Activated CD8-positive, alpha-beta memory T cell treated with anti-CD3 and anti-CD28 coated beads, Interleukin-2, amount 50 U/mL, for 1 hour (primary cell): ENCODE results near the gene AAGAB.

ENCODE experiments used
- DNase-seq: peaks from one replicate; pipeline ENCODE4 v3.0.0-alpha.2; 2020; ENCODE audit errors: extremely low read depth

AAGAB gene

DNA sequence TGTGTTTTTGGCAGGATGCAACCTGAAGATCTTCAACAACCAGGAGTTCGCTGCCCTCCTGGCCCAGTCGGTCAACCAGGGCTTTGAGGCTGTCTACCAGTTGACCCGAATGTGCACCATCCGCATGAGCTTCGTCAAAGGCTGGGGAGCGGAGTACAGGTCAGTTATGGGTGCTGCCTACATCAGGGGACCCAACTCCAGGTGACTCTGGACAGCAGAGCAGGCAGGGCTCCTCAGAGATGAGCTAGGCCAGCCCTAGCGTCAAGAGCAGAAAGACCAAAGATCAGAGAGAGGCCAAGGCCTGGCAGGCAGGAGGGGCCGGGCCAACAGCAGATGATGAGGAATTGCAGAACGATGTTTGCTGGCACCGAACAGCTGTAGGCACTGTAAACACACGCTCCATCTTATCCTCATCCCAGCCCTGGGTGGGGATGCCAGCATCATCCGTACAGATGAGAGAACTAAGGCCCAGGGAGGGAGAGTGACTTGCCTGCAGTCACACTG lies 67.1 kb downstream of the AAGAB start:
- DNase-seq, result no peak

- no peak for DNase-seq
These were observed 67.8 kb downstream of the AAGAB start for GRCh38 chr15:67186688-67187087.

DNA sequence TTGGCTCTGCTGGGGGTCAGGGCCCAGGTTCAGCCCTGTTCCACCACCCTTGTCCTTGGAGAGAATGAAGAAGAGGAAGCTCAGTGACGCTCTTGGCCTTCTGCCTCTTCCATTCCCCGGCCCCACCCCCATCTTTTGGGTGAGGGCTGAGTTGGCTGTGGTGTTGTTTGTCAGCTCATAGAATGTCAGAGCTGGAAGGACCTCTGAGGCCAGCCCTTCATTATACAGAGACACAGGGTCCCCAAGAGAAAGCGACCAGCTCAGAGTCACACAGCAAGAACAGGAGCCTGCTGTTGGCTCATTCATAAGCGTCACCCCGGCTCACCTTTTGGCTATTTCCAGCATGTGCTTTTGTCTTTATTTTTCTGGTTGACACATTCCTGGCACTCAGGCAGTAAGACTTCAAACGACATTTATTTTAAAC lies 68.2 kb downstream of the AAGAB start:
- DNase-seq, result no peak

- no peak for DNase-seq
These were observed 68.7 kb downstream of the AAGAB start for GRCh38 chr15:67185621-67186225.

DNA sequence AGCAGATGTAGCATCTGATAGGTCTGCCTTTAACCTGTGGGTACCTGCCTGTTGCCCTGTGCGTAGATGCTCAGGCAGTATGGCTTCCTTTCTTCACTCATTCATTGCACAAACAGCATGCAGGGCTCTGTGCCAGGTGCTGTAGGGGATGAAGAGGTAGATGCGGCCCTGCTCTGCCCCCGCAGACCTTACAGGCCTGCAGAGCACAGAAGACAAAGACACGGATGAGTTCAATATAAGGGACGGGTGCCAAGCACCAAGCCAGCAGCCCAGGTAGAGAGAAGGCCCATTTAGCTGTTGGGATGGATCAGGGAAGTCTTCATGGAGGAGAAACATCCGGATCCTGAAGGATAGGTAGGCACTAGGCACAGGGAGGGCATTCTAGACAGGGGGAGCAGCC lies 69.4 kb downstream of the AAGAB start:
- DNase-seq, result no peak

DNA sequence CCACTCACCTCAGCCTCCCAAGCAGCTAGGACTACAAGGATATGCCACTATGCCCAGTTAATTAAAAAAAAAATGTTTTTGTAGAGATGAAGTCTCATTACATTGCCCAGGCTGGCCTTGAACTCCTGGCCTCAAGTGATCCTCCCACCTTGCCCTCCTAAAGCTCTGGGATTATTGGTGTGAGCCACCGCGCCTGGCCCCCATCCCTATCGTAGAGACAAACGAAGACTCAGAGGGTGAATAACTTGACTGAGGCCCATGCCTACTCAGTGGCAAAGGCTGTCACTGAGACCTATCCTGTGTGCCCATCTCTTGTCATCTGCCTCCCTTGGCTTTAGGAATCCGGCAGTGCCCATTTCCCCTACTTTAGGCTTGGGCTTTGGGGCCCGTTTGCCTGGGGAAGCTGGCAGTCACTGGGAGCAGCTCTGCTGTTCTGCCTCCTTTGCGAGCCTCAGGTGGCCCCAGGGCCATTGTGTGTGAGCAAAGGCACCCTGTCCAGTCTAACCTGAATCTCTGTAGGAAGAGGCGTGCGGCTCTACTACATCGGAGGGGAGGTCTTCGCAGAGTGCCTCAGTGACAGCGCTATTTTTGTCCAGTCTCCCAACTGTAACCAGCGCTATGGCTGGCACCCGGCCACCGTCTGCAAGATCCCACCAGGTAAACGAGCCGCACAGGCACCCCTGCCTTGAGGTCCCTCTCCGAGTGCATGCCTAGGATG lies 70.1 kb downstream of the AAGAB start:
- no peak for DNase-seq

DNA sequence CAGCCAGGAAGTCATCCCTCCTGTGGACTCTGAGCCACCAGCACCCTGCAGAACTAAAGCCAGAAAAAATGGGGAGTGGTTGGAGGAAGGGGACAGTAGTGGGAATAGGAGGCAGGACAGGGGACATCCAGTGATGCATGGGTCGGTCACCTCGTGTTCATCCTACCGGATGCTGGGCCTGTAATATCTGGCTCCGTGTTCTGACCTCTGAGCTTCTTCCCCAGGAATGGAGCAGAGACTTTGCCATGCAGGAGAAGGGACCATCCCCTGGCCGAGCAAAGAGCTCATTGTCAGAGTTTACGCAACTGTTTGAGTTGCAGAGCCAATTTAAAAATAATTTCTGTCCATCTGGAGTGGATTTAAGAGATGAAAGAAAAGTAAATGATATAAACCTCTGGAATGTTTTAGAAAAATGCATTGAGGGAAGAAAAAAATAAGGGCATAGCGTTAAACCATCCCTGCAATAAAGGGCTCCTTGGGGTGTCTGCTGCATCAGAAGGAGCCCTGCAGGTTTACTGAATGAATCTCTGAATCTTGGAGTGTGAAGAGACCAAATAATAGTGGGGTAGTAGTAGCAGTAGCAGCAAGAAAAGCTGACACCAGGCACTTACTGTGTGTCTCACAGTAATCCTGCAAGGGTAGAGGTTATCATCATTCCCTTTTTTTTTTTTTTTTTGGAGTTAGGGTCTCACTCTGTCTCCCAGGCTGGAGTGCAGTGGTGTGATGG lies 70.9 kb downstream of the AAGAB start:
- DNase-seq, result no peak

DNA sequence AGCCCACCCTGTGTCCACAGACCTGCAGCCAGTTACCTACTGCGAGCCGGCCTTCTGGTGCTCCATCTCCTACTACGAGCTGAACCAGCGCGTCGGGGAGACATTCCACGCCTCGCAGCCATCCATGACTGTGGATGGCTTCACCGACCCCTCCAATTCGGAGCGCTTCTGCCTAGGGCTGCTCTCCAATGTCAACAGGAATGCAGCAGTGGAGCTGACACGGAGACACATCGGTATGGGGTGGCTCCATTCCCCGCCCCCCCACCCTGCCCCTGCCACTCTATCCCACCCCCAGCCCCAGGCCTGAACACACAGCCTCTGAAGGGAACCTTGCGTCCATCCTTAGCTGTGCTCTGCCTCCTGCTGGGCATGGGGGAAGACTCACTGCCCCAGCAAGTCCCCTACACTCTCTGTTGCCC lies 73.2 kb downstream of the AAGAB start:
- DNase-seq, result no peak

- no peak for DNase-seq
These were observed 73.8 kb downstream of the AAGAB start for GRCh38 chr15:67180514-67181191.

DNA sequence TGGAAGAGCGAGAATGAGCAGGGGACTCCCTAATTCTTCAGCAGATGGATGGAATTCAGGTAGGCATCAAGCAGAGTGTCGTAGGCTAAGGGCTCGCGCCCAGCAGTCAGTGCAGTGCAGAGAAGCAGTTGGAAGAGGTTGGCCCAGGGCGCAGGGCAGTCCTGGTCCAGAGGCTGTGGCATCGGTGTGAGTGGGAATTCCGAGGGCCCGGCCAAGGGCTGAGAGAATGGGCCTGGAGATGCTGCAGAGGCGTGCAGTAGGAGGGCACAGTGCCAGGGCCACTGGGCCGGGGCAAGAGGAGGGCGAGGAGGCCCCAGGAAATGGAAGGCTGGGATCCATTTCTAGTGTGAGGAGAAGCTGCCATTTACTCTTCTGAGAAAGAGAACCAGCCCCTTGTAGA lies 74.4 kb downstream of the AAGAB start:
- DNase-seq, result no peak

- no peak for DNase-seq
These were observed 75.0 kb downstream of the AAGAB start for GRCh38 chr15:67179411-67179995.

DNA sequence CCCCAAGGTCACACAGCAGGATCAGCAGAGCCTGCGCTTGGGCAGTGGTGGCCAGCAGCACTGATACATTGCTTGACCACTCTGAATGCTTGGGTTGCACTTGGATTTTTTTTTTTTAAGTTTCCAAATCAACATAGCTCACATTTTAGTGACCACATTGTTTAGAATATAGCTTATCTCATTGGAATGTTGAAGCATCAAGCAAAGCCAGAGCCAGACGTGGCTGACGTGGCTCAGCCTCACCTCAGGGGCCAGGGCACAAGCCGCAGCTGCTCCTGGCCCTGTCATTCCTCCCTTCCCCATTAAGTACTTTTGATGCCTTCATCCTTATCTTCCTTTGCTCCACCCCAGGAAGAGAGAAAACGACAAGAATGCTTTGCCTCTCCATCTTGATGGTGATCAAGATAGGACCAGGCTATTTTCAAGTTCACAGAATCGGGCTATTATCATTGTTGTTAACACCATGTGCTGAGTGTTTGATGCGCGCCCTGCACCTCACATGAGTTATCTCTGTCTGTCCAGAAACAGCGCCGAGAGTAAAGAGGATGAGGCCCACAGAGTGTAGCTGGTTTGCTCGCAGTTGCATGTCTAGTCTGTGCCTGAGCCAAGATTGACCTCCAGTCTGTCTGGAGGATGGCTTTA lies 75.8 kb downstream of the AAGAB start:
- no peak for DNase-seq

- no peak for DNase-seq
These were observed 76.7 kb downstream of the AAGAB start for GRCh38 chr15:67177752-67178151.

- DNase-seq, result no peak
These were observed 78.1 kb downstream of the AAGAB start for GRCh38 chr15:67176195-67176971.

DNA sequence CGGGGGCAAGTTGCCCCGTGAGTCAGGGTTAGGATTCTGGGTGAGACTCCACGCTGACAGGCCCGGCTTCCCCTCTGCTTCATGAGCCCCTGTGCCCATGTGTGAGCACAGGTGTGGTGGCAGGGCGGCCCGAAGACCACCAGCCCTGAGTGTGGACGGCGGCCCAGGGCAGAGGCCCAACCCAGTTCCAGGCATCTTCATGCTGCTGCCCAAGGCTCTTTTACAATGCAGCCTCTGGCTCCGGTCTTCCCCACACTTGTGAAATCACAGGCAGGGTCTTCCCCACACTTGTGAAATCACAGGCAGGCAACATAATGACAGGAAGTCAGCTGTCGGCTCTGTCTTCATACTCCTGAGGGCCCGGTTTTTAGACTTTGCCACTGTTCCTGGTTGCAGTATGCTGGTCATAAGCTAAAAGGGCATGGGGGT lies 78.8 kb downstream of the AAGAB start:
- no peak for DNase-seq

GRCh38 chr15:67174864-67175573 lies 79.4 kb downstream of the AAGAB start:
- DNase-seq, result no peak

GRCh38 chr15:67174446-67174845 lies 80.0 kb downstream of the AAGAB start:
- no peak for DNase-seq

- no peak for DNase-seq
These were observed 80.7 kb downstream of the AAGAB start for GRCh38 chr15:67173786-67174185.

DNA sequence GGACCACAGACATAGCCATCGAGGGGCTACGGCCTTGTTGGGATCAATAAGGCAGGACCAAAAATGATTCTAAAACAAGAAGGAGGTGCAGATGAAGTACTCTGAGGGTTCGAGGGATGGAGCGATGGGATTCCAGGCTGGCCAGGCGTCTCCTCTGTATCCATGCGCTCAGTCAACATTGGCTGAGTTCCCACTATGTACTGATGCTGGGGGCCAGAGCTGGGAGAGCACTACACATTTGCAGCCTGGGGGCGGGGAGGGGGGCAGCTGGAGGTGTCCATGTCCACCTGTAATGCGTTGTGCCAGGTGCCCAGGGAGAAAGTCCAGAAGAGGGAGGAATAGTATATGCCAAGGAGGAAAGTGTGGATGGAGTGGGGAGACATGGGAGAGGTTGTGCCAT lies 81.5 kb downstream of the AAGAB start:
- no peak for DNase-seq

GRCh38 chr15:67172172-67172571 lies 82.3 kb downstream of the AAGAB start:
- DNase-seq, result no peak
